NCI-H82 treated with DMSO at 0.1 percent for 48 hours (cell line): Measurements from ENCODE around the gene CLDN6.

Experiments used
- DNase-seq: peaks from one replicate; lab custom pipeline; 2025; ENCODE audit not compliant: unreplicated experiment; lab: John Stamatoyannopoulos, UW

The CLDN6 gene

GRCh38 chr16:3028716-3029319 lies 10.8 kb upstream of the CLDN6 start:
- no peak for DNase-seq

GRCh38 chr16:3027983-3028715 lies 10.2 kb upstream of the CLDN6 start:
- DNase-seq: peak; percentile 66

- no peak for DNase-seq
Observed at GRCh38 chr16:3027489-3027795, 9.5 kb upstream of the CLDN6 start.

- DNase-seq: no peak
Observed at GRCh38 chr16:3026609-3027488, 8.9 kb upstream of the CLDN6 start.

- no peak for DNase-seq
Observed at GRCh38 chr16:3026003-3026378, 8.0 kb upstream of the CLDN6 start.

GRCh38 chr16:3025032-3026002 lies 7.3 kb upstream of the CLDN6 start:
- DNase-seq: no peak

GRCh38 chr16:3023669-3024478 lies 5.9 kb upstream of the CLDN6 start, which contains the start of the genes HCFC1R1 and THOC6:
TSS of gene HCFC1R1 (minus strand) at chr16:3023942. CDS start at chr16:3023941, 1 bp downstream.
TSS of gene THOC6 (plus strand) at chr16:3024035. CDS start at chr16:3024327, 292 bp downstream.
- DNase-seq: peak; percentile 94

- DNase-seq: no peak
Observed at GRCh38 chr16:3023415-3023668, 5.4 kb upstream of the CLDN6 start.

GRCh38 chr16:3022684-3023414 lies 4.9 kb upstream of the CLDN6 start:
- DNase-seq: no peak

GRCh38 chr16:3022208-3022683 lies 4.3 kb upstream of the CLDN6 start:
- no peak for DNase-seq

GRCh38 chr16:3021449-3022207 lies 3.6 kb upstream of the CLDN6 start:
- peak; percentile 47 for DNase-seq

GRCh38 chr16:3020604-3021448 lies 2.8 kb upstream of the CLDN6 start:
- no peak for DNase-seq

GRCh38 chr16:3020247-3020603 lies 2.2 kb upstream of the CLDN6 start, which contains the start of gene TNFRSF12A:
TSS of gene TNFRSF12A (plus strand) at chr16:3020368. CDS start at chr16:3020398, 30 bp downstream.
- DNase-seq: no peak

GRCh38 chr16:3019594-3020246 lies 1.7 kb upstream of the CLDN6 start:
- DNase-seq: peak; percentile 49

GRCh38 chr16:3017344-3017743 lies 639 bp downstream of the CLDN6 start:
- DNase-seq: no peak

- DNase-seq: no peak
Observed at GRCh38 chr16:3015865-3016521, 2.0 kb downstream of the CLDN6 start.

- no peak for DNase-seq
Observed at GRCh38 chr16:3014971-3015370, 3.0 kb downstream of the CLDN6 start.
